CD4-positive, alpha-beta T cell treated with Interleukin-15 for 1 hour (primary cell): Measurements from ENCODE around the gene USHBP1.
A peak's percentile ranks its signal among the peaks of the same experiment; 100 is the strongest.

ENCODE experiments used
- DNase-seq: peaks from one replicate; pipeline ENCODE4 v3.0.0-alpha.2; 2020

Gene USHBP1

DNA sequence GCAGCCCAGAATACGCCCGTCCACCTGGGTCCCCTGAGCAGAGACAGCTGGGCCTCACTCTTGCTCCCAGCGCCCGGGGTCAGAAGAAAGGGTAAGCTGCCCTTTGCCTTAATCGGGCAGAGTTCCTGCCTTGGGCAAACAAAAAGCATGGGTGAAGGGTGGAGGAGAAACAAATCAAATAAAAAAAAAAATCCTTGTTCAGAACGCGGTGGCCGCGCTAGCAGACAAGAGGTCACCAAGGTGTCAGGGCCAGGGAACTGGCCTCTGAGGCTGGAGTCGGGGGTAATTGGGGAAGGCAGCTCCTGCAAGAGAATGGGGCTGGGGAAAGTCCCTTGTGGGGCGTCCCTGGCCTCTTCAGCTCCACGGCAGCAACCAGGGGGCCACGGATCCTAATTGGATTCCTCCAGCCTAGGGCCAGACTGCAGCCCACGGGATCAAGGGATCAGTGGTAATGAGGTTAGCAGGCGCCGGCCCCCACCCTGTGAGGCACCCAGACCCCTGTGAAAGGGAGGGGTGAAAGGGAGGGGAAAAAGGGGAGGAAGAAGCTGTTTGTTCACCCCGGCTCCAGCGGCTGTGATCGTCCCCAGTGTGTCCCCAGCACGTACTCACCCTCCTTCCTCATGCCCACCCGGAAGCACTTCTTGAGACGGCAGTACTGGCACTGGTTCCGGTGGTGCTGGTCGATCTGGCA, 24.3 kb downstream of the USHBP1 start:
- DNase-seq, result no peak

DNA sequence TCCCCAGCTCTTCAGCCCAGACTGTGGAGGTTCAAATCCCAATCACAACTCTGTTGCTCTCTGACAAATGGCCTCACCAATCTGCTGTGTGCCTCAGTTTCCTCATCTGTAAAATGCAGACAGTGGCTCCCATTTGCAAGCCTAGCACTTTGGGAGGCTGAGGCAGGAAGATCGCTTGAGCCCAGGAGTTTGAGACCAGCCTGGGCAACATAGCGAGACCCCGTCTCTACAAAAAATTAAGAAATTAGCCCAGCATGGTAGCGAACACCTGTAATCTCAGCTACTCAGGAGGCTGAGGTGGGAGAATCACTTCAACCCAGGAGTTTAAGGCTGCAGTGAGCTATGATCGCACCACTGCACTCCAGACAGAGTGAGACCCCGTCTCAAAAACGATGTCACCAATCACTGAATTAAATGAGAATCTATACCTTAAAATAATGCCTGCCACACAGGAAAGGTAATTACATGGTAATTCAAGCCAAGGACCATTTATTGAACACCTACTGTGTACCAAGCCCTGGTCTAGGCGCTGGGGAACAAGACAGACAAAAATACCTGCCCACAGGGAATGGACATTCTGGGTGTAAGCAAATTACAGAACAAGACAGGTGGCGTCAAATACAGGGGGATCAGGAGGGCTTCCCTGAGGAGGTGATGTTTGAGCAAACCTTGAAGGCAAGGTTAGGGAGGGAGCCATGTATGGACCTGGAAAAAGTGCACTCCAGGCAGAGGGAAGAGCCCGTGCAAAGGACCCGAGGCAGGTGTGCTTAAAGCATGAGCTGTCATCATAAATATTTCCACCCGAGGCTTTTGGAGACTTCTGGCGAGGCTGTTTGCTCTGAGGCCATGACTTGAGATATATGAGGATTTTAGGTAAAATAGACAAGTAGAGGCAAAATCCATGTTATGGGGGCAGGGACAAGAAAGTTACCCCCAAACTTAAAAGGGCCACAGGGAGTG, 26.5 kb downstream of the USHBP1 start:
- no peak for DNase-seq

DNA sequence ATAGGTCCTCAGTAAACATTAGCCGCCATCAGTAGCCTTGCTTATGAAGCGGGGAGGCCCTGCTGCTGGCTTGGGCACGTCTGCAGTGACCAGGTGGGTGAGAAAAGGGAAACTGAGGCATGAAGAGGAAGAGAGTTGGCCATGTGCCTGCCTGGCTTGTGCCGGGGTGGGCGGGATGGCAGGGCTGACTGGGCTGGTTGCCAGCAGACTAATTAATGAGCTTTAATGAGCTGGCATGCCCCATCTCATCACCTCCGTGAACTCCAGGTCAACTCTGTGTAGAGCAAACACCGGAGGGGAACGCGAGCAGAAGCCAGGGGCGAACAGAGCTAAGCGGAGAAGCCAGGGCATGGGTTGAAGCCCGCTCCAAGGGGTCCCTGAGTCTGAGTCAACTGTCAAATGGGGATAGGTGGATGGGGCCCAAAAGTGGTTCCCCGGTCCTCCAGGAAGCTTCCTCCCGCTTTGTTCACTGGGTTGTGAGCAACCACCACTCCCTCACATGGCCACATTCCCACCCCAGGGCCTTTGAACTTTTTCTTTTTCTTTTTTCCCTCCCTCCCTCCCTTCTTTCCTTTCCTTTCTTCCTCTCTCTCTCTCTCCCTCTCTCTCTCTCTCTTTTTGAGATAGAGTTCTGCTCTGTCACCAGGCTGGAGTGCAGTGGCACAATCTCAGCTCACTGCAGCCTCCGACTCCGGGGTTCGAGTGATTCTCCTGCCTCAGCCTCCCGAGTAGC, 27.6 kb downstream of the USHBP1 start:
- DNase-seq, result no peak

DNA sequence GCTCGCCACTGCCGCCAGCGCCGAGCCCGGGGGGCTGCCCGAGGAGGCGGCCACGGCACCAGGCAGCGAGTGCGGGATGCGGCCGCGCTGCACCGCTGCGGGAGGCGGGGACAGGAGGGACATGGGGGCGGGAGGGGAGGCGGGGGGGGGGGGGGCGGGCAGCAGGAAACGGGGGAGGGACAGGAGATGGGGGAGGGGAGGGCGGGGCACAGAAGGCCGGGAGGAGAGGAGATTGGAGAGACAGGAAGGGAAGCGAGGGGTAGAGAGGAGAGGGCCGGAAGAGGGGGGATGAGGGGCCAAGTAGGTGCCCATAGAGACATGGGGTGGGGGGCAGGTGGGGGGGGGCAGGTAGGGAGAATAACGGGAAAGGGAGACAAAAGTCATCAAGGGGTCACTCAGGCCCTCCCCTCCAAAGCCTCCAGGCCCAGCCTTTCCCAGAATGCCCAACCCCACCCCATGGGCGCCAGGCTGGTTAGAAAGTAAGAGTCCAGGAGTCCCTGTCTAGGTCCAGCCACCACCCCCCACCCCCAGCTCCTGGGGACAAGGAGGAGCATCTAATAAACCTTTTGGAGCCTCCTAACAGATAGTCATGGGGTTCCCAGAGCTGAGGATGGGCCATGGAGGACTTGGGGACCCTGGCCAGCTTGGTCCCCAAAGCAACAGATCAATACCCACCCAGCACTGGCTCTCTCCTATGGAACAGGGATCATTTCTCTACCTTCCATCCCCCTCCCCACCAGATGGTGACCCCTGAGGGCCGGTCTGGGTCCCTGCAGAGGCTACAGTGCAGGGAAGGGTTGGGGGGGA, 28.4 kb downstream of the USHBP1 start:
- DNase-seq, result no peak

DNA sequence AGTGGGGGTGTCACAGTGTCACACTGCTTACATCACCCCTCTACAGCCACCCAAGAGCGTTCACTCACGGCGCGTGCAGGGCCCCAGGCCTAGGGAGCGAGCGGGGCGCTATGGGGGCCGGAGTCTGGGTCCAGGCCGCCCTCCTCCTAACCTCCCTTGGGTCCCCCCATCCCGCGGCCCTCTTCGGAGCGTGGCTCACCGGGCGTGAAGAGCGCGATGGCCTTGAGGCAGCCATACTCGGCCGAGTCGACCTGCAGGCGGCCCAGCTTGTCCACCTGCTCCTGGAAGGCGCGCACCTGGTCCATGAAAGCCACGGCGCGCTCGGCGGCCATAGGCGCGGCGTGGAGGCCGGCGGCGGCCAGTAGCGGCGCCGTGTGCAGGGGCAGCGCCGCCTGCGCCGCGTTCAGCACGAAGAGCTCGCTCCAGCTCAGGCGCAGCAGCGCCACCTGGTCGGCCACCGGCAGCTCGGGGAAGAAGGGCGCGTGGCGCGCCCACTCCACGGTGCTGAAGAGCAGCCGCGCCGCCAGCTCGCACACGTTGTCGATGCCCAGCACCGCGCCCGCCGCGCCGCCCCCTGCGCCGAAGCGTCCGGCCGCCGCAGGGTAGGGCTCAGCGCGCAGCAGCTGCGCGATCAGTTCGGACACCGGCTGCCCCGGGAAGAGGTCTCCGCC, 29.1 kb downstream of the USHBP1 start:
- DNase-seq, result peak; percentile 76

DNA sequence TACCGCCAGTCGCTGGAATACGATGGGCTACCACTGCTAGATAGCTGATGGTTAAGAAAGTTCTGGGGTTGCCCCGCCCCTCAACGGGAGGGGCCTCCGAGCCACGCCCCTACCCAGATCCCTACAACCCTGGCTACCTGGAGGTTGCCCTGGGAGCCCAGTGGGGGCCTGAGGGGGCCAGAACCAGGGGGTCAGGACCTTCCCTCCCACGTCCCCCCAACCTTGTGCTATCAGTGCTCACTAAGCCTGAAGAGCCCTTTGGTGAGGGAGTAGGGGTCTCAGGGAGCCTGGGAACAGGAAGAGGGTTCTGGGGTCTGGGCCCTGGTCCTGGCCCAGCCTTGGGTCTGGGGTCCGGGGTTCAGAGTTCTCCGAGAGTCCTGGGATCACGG, 29.6 kb downstream of the USHBP1 start:
- peak; percentile 44 for DNase-seq

DNA sequence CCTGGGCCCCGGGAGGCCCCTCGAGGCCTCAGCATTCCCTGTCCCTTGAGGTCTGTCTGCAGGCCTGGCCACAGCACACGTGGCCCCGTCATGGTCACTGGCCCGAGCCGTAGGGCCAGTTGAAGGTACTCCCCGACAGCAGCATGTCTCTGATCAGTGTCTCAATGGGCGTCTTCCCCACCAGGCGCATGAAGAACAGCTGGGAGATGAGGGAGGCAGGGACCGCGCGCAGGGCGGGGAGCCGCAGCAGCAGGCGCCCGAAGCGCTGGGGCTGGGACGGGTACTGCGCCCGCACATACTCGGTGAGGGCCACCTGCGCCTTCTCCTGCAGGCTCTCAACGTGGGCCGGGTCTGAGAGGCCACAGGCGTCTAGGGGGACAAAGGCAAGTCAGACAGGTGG, 32.3 kb downstream of the USHBP1 start:
- no peak for DNase-seq

DNA sequence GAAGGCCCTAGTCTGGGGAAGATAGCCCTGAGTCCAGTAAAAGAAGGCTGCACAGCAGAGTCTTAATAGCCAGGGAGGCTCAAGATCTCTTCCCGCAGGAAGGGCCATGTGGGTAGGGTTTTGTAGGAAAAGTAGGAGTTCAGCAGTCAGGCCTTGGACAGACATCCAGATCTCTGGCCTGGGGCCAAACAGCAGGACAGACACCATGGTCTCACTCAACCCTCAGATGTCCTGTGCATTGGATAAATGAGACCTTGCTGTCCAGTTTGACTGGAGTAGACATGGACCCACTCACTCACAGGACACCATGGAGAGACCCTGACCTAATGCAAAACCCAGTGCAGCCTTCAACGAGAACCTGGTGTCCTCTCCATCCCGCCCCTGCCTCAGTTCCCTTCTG, 34.7 kb downstream of the USHBP1 start:
- DNase-seq, result no peak

DNA sequence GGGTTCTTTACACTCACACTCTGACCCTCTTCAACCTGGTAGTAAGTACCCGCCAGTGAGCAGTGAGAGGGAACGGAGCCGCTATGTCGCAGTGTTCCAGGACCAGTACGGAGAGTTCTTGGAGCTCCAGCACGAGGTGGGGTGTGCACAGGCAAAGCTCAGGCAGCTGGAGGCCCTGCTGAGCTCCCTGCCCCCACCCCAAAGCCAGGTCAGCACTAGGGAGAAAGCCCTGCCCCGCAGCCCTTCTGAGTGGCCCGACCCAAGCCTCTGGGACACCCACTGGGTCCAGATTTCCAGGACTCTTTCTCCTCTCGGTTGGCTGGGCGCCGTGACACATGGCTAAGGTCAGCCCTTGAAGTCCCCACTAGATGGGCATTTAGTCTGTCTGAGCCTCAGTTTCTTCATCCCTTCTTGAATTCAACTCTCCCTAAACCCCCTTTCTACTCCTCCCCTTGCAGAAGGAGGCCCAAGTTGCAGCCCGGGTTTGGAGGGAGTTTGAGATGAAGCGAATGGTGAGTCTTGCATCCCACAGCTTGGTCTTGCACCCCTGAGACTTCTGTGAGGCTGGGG, 36.7 kb downstream of the USHBP1 start:
- no peak for DNase-seq

DNA sequence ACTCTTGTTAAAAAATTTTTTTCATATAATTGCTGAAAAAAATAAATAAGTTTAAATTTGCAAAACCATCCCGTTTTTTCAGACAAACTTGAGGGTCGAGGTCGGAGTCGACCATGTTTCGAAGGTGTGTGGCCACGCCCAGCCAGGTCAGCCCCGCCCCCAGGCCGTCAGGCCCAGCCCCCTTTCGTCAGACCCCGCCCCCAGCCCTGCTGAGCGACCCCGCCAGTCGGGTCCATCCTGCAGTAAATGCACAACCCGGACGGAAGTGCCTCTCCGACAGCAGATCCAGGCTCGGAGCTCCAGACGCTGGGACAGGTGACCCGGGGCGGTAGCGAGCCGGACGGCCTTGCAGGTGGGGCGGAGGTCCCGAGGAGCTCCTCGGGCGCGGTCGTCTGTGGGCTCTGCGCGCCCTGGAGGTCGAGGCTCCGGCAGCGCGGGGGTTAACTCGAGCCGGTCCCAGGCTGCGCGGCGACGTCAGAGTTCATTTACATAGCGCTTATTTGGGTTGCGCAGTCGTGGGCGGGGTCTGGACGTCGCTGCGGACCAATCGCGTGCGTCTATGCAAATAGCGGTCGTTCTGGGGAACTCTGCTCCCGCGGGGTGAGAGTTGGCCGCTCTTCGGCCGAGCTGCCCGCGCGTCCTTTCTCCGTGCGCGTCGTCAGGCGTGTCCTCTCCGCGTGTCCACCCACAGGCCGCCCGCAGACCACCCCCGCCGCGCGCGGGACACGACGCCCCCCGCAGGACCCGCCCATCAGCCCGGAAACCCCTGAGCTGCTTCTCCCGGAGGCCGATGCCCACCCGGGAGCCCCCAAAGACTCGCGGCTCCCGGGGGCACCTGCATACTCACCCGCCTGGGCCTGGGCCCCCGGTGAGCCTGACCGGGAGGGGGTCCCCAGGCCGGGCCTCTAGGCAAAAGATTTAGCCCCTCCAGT, 38.3 kb downstream of the USHBP1 start, which contains the start of gene OCEL1:
Gene OCEL1, plus strand, starts transcription at position 225 of the 932 bp plus-strand sequence. Its CDS starts 22 bp downstream, at position 247.
- peak; percentile 97 for DNase-seq

DNA sequence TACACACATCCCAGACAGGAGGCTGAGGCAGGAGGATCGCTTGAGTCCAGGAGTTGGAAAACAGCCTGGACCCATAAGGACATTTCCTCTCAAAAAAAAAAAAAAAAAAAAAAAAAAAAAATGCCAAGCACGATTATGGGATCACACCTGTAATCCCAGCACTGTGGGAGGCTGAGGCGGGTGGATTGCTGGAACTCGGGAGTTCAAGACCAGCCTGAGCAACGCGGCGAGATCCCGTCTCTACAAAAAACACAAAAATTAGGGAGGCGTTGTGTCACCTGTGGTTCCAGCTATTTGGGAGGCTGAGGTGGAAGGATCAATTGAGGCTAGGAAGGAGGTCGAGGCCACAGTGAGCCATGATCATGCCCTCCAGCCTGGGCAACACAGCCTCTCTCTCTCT, 39.5 kb downstream of the USHBP1 start:
- no peak for DNase-seq

DNA sequence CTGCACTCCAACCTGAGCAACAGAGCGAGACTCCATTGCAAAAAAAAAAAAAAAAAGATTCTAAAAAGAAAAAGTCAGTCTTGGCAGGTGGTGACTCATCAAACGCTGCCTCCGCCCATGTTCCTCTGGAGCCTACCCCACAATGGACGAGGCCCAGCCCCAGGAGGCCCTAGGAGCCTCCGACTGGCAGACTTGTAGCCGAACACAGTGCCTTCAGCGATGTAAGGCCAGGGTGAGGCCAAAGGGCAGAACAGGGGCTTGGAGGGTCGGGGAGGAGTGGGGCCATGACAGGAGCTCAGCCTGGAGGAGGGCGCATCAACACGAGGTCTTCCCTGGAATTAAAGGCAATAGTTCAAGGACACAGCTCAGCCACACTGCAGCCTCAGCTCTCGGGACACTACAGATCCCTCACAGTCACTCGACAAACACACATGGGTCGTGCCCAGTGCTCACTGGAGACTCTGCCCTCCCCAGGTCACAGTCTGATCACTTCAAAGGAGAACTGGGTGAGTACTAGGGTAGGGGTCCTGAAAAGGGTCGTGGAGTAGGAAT, 44.3 kb downstream of the USHBP1 start:
- peak; percentile 33 for DNase-seq

DNA sequence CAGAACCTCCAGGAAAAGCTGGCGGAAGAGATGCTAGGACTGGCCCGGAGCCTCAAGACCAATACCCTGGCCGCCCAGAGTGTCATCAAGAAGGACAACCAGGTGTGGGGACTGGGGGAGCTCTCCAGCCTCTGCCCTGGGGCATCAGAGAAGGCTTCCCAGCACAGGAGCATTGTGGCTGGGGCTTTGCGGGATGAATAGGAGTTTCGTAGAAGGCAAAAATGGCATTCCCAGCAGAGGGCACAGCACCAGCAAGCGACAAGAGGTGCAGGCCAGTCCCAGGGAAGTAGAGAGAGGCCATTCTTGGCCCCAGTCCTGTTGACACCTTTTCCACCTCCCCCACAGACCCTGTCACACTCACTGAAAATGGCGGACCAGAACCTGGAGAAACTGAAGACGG, 45.3 kb downstream of the USHBP1 start:
- DNase-seq, result no peak

DNA sequence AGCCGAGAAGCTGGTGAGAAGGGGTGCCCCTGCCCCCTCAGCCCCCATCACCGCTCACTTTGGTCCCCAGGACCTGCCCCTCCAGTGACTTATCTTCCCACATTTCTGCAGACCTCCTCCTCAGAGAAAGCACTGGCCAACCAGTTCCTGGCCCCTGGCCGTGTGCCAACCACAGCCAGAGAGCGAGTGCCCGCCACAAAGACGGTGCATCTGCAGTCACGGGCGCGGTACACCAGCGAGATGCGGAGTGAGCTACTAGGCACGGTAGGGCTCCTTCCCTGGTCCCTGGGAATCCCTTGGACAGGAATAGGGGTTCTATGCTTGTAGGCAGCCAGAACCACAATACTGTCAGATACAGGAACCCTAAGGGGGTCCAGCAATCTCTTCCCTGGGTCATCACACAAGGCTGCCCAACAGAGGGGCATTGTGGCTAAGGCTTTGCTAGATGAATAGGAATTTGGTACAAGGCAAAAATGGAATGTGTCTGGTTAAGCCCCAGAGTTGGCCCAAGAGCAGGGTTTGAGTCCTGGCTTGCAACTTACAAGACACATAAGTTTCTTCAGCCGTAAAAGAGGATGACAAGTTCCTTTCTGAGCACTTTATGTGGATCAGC, 48.4 kb downstream of the USHBP1 start:
- no peak for DNase-seq

DNA sequence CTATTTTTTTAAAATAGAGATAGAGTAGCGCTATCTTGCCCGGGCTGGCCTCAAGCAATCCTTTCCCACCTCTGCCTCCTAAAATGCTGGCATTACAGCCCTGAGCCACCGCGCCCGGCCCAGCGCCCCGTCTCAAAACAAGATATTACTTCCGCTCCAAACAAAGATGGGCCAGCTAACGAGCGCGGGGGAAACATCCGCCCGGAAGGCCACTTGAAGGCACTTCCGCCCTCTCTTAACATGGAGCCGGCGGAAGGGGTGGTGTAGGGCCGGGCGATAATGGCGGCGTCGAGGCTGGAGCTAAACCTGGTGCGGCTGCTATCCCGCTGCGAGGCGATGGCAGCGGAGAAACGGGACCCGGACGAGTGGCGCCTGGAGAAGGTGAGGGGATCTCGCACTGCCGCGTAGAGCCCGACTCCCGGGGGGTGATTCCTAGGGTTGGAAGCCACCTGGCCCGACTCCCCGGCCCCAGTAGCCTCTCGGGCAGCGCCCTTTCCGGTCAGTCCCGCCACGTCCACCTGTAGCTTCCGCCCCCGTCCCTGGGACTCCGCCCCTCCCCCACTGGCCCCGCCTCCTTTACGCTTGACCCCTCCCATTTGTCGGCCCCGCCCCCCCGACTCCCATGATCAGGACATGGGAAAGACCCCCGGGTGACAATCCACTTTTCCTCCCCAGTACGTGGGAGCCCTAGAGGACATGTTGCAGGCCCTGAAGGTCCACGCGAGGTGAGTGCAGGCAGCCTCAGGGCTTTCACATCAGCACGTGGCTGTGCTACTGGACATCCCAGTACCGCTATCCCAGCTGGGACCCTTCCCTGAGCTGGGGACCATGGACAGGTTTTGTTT, 49.2 kb downstream of the USHBP1 start, which contains the start of gene USE1:
Gene USE1, plus strand, starts transcription at position 231 of the 845 bp plus-strand sequence. Its CDS starts 49 bp downstream, at position 280.
- peak; percentile 90 for DNase-seq

DNA sequence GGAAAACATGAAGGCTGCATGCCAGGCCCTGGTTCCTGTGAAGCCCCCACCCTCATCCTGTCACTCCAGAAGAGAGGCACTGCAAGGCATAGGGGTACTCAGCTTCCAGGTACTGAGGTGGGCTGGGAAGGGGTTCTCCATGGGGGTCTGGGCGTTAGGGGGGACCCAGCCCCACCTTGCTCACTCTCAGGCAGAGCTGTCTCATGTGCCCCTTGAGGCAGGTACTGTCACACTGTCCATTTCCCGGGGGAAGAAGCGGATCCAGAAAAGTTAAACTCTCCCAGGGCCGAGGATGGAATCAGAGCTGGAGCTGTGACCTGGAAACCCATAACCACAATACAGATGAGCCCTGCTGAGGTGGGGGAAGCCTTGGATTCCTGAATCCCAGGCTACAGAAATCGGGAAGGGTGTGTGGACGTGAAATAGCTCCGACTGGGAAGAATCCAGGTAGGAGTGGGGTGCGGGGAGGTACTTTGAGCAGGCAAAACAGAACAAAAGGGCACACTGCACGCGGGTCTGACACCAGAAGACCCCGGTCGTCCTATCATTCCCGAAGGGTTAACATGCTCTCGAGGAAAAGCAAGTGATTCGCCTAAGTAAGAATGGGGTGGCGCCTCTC, 49.9 kb downstream of the USHBP1 start:
- no peak for DNase-seq

DNA sequence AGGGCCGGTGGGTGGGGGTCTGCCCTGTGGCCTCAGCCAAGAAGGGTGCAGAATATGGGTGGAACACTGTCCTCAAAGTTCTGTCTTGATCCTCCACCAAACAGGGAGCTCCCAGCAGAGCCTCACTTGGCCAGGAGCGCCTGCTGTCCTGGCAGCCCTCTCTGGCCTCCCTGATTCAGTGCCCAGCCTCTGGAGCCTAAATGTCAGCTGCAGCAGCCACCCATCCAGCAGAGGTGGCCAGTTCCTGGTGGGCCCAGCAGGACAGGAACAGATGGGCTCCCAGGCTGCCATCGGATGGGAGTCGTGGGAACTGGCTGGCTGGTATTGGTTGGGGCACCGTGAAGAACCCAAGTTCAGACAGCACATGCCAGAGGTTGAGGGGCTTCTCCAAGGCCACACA, 51.2 kb downstream of the USHBP1 start:
- DNase-seq, result no peak
